GM12872 (cell line): ENCODE measurements around the gene FAM53A.

ENCODE experiments used
- CTCF ChIP-seq: IDR thresholded peaks from 3 replicates; pipeline ENCODE4 v1.5.1; 2011; ENCODE audit warnings: low read depth, mild to moderate bottlenecking, low read length, moderate library complexity; ENCODE audit not compliant: insufficient read depth

FAM53A gene

GRCh38 chr4:1703867-1704266 lies 19.8 kb upstream of the FAM53A start:
- no peak for TF ChIP-seq CTCF

GRCh38 chr4:1695913-1696312 lies 11.8 kb upstream of the FAM53A start:
- TF ChIP-seq CTCF = no peak

- TF ChIP-seq CTCF = peak; percentile 98
Observed at GRCh38 chr4:1693131-1693896, 9.2 kb upstream of the FAM53A start.

- no peak for TF ChIP-seq CTCF
Observed at GRCh38 chr4:1691737-1692373, 7.7 kb upstream of the FAM53A start.

- TF ChIP-seq CTCF = no peak
Observed at GRCh38 chr4:1690698-1691097, 6.6 kb upstream of the FAM53A start.

- no peak for TF ChIP-seq CTCF
Observed at GRCh38 chr4:1686440-1687036, 2.4 kb upstream of the FAM53A start.

- no peak for TF ChIP-seq CTCF
Observed at GRCh38 chr4:1685235-1686150, 1.4 kb upstream of the FAM53A start.
